Osteoblast (primary cell): ENCODE measurements around the gene GPR108. TPM values are rescaled to one million over a fixed set of nuclear protein-coding genes. Genes with fewer than 3 reads are reported as not detected.

Experiments
- DNase-seq: peaks from one replicate; pipeline ENCODE4 v3.0.0; 2011; ENCODE audit warnings: low spot score, mixed read lengths; ENCODE audit not compliant: insufficient read length; ENCODE audit errors: missing footprints
- H2AFZ ChIP-seq: 2 replicates; pipeline ENCODE4 v1.6.0; 2011; ENCODE audit warnings: mild to moderate bottlenecking, low read length
- H3K27ac ChIP-seq: 2 replicates; pipeline ENCODE4 v1.5.1; 2011; ENCODE audit warnings: mild to moderate bottlenecking, low read depth, low read length, moderate library complexity
- H3K27me3 ChIP-seq: 2 replicates; pipeline ENCODE4 v1.6.0; 2012; ENCODE audit warnings: mild to moderate bottlenecking, control low read depth, inconsistent platforms, low read length, moderate library complexity; ENCODE audit not compliant: insufficient read depth
- H3K36me3 ChIP-seq: 2 replicates; pipeline ENCODE4 v1.5.1; 2011; ENCODE audit warnings: mild to moderate bottlenecking, low read length, control low read depth, moderate library complexity; ENCODE audit not compliant: insufficient read depth
- H3K4me1 ChIP-seq: 2 replicates; pipeline ENCODE4 v1.5.1; 2011; ENCODE audit warnings: mild to moderate bottlenecking, low read length, control low read depth, moderate library complexity; ENCODE audit not compliant: insufficient read depth
- H3K4me2 ChIP-seq: 2 replicates; pipeline ENCODE4 v1.6.0; 2011; ENCODE audit warnings: mild to moderate bottlenecking, low read length; ENCODE audit not compliant: insufficient read depth
- H3K4me3 ChIP-seq: fragments of 200-600 bp; sonication (generic); 3 replicates; pipeline ENCODE4 v1.5.1; 2012; ENCODE audit warnings: mild to moderate bottlenecking, low read length, inconsistent platforms; ENCODE audit not compliant: insufficient read depth
- H3K79me2 ChIP-seq: 2 replicates; pipeline ENCODE4 v1.6.0; 2012; ENCODE audit warnings: mild to moderate bottlenecking, low read length, control low read depth, inconsistent platforms; ENCODE audit not compliant: insufficient read depth
- H3K9me3 ChIP-seq: 2 replicates; pipeline ENCODE4 v1.5.1; 2011; ENCODE audit warnings: low read depth, low read length, control low read depth
- H4K20me1 ChIP-seq: 2 replicates; pipeline ENCODE4 v1.6.0; 2012; ENCODE audit warnings: mild to moderate bottlenecking, low read length, control low read depth; ENCODE audit not compliant: insufficient read depth
- total RNA-seq: library from RNA; depleted of rRNA; stranded (reverse); fragments of >200 nt; gene quantifications from 2 replicates; pipeline ENCODE4 v1.2.3, GENCODE V29; 2012
- TF ChIP-seq, protein P1 (sequence below): IDR thresholded peaks from 2 replicates; pipeline ENCODE4 v1.5.1; 2011; ENCODE audit warnings: mild to moderate bottlenecking, low read depth, low read length, moderate library complexity; ENCODE audit errors: extremely low read depth

Gene GPR108
- total RNA-seq, 1 donor, result 42.3 TPM

DNA sequence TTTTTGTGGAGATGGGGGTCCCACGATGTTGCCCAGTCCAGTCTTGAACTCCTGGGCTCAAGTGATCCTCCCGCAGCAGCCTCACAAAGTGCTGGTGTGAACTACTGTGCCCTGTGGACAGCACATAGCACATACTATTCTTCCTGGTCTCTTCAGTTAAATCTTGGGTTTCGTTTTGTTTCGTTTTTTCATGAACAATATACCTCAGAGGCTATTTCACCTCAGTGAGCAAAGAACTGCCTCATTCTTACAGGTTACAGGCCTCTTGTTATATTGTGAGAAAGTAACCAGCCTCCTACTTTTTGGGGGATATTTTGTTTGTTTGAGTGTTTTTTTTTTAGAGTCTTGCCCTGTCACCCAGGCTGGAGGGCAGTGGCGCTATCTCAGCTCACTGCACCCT is 15.6 kb downstream of the GPR108 start:
- Histone ChIP-seq H3K79me2 (no peaks in the 10 kb centered on the region), H3K27ac (no peak overlapping the region), H3K4me2 (no peak overlapping the region), H3K4me1 (peaks cover 12% of the 10 kb centered on the region), H3K4me3 (no peak overlapping the region), H3K36me3 (no peaks in the 10 kb centered on the region), H3K9me3 (no peaks in the 10 kb centered on the region), H3K27me3 (peaks cover 7% of the 10 kb centered on the region), H4K20me1 (no peaks in the 10 kb centered on the region), H2AFZ (no peak overlapping the region)
- TF ChIP-seq, protein P1, sequence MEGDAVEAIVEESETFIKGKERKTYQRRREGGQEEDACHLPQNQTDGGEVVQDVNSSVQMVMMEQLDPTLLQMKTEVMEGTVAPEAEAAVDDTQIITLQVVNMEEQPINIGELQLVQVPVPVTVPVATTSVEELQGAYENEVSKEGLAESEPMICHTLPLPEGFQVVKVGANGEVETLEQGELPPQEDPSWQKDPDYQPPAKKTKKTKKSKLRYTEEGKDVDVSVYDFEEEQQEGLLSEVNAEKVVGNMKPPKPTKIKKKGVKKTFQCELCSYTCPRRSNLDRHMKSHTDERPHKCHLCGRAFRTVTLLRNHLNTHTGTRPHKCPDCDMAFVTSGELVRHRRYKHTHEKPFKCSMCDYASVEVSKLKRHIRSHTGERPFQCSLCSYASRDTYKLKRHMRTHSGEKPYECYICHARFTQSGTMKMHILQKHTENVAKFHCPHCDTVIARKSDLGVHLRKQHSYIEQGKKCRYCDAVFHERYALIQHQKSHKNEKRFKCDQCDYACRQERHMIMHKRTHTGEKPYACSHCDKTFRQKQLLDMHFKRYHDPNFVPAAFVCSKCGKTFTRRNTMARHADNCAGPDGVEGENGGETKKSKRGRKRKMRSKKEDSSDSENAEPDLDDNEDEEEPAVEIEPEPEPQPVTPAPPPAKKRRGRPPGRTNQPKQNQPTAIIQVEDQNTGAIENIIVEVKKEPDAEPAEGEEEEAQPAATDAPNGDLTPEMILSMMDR, result no peak
- DNase-seq, result peak; percentile 46

DNA sequence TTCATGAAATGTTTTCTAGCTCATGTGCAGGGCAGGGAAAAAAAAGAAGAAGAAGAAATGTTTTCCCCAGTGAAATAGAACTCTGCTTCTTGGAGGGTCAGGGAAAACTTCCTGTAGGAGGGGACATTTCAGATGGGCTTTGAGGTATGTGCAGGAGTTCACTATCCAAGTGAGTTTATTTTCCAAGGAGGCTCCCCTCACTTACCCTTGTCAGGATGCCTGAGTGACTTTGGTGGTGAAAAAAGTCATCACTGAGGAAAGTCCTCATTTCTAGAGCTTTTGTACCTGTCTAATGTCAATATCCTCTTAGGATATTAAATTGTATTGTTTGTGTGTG is 16.3 kb downstream of the GPR108 start:
- Histone ChIP-seq H3K4me3 (no peak overlapping the region), H3K36me3 (no peaks in the 10 kb centered on the region), H3K27ac (no peak overlapping the region), H3K9me3 (no peaks in the 10 kb centered on the region), H3K4me2 (no peak overlapping the region), H3K27me3 (peaks cover 7% of the 10 kb centered on the region), H3K4me1 (peaks cover 12% of the 10 kb centered on the region), H2AFZ (no peak overlapping the region), H4K20me1 (no peaks in the 10 kb centered on the region), H3K79me2 (no peaks in the 10 kb centered on the region)
- peak; percentile 32 for DNase-seq
- TF ChIP-seq, protein P1, result no peak

DNA sequence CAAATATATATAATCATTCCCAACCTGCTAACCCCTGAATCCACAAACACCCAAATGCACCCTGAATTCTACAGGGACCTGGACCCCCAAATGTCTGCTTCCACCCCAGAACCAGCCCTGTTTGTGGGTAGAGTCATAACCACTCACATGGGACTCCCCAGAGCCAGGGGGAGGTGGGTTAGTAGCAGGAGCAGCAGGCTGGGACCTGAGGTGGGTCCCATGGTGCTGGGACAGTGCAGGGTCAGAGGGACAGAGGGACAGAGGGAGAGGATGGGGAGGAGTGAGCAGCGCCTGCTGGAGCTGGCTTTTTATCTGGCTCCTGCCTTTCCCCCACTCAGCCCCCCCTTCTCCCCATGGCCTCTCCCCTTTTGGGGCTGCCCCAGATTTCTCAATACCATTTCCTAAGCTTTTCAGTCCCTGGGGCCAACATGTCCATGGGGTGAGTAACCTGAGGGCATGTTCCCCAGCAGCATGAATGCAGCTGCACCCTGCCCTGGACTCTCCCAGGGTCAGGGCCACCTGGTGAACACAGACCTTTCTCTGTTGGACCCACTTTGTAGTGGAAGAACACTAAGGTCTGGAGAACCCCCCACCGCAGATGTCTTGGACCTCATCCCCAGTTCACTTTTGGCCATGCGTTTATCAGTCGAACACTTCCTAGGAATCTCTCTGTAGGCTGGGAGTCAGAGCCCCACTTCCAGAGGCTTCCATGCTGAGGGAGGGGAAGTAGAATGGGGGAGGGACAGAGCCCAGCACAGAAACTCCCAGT is 16.8 kb downstream of the GPR108 start, which contains the start of gene C3:
TSS of gene C3 (minus strand) at position 282 of the 769 bp plus-strand sequence. CDS start at position 221, 61 bp downstream.
- Histone ChIP-seq H3K4me1 (peaks cover 12% of the 10 kb centered on the region), H3K27me3 (peaks cover 7% of the 10 kb centered on the region), H2AFZ (no peak within 1 kb of the TSS), H3K4me2 (no peak within 1 kb of the TSS), H3K36me3 (no peaks in the 10 kb centered on the region), H4K20me1 (no peaks in the 10 kb centered on the region), H3K4me3 (no peak within 1 kb of the TSS), H3K79me2 (no peaks in the 10 kb centered on the region), H3K9me3 (no peaks in the 10 kb centered on the region), H3K27ac (no peak within 1 kb of the TSS)
- TF ChIP-seq, protein P1, result no peak
- peak; percentile 97 for DNase-seq

DNA sequence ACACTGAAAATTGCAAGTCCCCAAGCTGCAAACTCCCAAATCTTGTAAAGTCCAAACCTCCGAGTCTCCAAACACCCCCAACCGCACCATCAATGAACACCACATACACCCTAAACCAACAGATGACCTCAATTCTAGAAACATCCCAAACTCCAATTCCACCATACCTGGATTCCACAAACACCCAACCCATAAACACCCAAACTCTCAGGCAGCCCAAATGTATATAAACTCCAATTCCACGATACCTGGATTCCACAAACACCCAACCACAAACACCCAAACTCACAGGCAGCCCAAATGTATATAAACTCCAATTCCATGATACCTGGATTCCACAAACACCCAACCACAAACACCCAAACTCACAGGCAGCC is 17.4 kb downstream of the GPR108 start:
- no peaks in the 10 kb centered on the region for H3K9me3 ChIP-seq
- peaks cover 7% of the 10 kb centered on the region for H3K27me3 ChIP-seq
- DNase-seq, result peak; percentile 76
- no peak overlapping the region for H3K4me2 ChIP-seq
- no peak overlapping the region for H3K4me3 ChIP-seq
- no peak overlapping the region for H2AFZ ChIP-seq
- no peak overlapping the region for H3K27ac ChIP-seq
- no peaks in the 10 kb centered on the region for H4K20me1 ChIP-seq
- TF ChIP-seq, protein P1, result no peak
- no peaks in the 10 kb centered on the region for H3K36me3 ChIP-seq
- H3K4me1 ChIP-seq, result peaks cover 12% of the 10 kb centered on the region
- H3K79me2 ChIP-seq, result no peaks in the 10 kb centered on the region
